NCI-H2107 treated with DMSO at 0.1 percent for 48 hours (cell line): ENCODE measurements around the gene GGN.
"Not testable (repeated sequence)": the region's sequence is repeated elsewhere in the genome, so short reads cannot be mapped to it uniquely, and the experiment has no call there.

ENCODE experiments used
- DNase-seq: peaks from one replicate; lab custom pipeline; 2025; ENCODE audit not compliant: unreplicated experiment; lab: John Stamatoyannopoulos, UW

The GGN gene

DNA sequence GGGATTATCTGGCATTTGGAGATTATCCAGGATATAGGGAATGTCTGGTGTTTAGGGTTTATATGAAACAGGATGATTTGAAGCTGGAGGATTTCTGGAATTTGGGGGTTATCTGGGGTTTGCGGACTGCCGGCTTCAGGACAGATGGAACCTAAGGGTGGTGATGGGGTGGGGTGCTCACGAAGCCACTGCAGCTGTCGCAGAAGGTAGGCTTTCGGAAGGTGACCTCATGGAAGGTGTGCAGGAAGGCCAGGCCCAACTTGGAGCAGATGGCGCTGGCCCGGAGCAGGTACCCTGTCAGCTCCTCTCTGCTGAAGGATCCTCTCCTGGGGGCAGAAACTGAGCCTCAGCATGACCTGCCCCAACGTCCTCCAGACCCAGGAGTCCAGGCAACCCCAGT, 24.7 kb upstream of the GGN start:
- DNase-seq = no peak

DNA sequence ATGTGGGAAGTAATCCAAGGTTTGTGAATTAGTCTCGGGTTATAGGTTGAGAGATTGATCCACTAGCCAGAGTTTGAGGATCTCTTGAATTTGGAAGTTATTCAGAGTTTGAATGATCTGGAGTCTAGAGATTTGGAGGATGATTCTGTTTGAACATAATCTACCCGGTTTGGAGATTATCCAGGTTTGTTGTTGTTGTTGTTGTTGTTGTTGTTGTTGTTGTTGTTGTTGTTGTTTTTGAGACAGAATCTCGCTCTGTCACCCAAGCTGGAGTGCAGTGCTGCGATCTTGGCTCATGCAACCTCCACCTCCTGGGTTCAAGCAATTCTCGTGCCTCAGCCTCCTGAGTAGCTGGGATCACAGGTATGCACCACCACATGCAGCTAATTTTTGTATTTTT, 24.1 kb upstream of the GGN start:
- not testable (repeated sequence) for DNase-seq

DNA sequence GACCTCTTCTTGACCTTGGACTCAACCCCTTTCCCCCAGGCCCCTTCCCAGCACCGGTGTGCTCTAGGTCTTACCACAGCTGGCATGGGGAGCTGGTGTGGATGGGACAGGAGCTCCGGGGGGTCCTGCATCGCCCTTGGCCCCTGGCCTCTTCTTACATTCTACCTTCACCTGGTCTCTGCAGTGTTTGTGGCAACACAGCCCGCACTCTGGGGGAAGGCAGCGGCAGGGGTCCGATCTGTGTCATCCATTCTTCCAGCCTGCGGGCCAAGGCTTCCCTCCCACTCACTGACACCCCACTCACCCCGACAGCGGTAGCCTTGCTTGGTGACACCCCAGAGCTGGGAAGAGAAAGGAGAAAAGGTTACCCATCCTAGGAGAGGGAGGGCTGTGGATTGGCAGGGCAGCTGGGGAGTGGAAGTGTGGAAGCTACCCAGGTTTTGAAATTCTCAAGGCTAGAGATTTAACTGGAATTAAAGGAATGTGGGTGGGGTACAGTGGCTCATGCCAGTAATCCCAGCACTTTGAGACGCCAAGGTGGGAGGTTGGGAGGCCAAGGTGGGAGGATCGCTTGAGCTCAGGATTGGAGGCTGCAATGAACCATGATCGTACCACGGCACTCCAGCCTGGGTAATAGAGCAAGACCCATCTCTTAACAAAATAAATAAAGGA, 23.3 kb upstream of the GGN start:
- DNase-seq = no peak

DNA sequence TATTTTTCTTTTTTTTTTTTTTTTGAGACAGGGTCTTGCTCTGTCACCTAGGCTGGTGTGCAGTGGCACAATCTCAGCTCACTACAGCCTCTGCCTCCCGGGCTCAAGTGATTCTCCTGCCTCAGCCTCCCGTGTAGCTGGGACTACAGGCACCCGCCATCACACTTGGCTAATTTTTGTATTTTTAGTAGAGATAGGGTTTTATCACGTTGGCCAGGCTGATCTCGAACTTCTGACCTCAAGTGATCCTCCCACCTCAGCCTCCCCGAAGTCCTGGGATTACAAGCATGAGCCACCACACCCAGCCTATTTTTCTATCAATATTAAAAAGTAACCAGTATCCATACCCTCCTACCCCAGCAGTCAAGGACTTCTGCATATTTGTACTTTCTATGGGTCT, 22.6 kb upstream of the GGN start:
- not testable (repeated sequence) for DNase-seq

DNA sequence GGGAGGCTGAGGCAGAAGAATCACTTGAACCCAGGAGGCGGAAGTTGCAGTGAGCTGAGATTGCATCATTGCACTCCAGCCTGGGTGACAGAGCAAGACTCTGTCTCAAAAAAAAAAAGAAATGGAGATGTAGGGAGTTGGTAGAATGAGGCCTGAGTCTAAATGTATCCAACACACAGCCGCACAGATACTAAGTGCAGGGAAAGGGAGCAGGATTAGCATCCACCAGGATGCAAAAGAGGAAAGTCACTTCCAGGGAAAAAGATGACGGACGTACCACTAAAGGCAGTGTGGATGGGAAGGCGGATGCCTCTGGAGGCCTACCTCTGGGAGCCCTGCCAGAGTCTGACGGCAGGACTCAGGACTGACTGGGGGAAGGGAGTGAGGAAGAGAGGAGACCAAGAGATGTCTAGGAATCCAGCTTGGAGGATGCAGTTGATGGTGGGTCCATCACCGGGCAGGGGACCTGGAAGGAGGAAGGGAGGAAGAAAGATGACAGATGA, 21.8 kb upstream of the GGN start:
- DNase-seq = no peak

DNA sequence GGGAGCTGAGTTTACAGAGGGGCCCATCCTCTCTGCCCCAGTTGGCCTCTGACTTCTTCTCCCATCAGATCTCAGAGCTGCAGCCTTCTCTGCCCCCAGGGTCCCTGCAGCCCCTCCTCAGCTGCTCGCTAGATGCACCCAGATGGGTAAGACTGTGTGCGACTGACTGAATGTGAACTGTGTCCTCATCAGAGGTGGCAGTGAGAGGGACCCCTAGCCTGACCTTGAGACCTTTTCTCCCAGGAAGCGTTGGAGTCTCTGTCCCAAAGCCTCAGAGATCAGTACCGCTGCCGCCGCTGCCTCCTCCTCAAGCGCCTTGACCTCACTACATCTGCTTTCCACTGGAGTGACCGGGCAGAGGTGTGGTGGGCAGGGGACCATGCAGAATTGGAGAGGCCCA, 17.4 kb upstream of the GGN start:
- DNase-seq = no peak

DNA sequence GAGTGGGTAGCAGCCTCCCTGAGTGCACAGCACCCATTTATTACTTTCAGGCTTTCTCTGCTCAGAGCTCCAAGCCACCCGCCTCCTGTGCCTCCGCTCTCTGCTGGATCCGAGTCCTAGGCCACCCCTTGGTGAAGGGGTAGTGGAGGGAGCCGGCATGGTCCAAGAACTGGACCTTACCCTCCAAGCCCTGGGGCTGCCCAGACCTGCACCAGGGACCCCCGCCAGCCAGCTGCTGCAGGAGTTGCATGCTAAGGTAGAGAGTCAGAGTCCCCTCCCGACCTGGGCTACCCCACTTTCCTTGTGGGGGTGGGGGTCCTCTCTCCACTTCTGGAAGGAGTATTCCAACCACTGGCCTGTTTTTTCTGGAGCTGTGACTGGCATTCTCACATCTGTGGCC, 17.0 kb upstream of the GGN start:
- no peak for DNase-seq

DNA sequence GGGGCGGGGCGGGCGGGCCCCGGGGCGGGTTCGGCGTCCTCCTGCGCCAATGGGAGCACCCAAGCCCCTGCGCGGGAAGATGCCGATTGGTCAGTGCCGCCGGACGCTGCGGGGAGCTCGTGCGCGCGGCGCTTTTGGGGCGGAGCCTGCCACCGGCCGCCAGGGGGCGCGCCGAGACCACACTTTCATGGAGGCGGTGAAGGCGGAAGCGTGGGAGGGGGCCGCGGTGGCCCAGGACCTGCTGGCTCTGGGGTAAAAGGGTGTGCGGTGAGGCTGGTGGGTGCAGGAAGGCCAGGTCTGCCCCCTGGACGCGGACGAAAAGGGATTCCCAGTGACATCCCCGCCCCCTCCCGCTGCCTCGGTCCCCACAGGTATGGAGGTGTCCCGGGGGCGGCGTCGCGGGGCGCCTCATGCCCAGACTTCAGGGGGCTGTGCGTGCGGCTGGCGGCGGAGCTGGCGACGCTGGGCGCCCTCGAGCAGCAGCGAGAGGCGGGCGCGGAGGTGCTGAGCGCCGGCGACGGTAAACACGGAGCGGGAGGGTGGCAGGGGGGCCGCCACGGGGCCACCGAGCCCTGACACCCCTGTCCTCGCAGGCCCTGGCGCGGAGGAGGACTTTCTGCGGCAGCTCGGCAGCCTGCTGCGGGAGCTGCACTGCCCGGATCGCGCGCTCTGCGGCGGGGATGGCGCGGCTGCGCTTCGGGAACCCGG, 15.3 kb upstream of the GGN start, which contains the start of gene FAM98C:
Gene FAM98C, plus strand, starts transcription at position 127 of the 708 bp plus-strand sequence. Its CDS starts 61 bp downstream, at position 188.
- DNase-seq = peak; percentile 84

DNA sequence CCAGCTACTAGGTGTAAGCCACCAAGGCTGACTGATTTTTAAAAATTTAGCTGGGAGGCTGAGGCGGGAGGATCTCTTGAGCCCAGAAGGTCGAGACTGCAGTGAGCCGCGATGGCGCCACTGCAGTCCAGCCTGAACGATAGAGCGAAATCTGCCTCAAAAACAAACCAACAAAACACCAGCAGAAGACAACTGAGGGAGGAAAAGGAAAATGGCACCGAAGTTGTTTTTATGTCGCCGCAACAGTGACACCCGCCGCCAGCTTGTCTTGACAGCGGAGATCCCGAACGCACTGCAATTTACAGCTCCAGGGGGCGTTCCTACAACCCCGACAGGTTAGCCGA, 14.8 kb upstream of the GGN start:
- no peak for DNase-seq

DNA sequence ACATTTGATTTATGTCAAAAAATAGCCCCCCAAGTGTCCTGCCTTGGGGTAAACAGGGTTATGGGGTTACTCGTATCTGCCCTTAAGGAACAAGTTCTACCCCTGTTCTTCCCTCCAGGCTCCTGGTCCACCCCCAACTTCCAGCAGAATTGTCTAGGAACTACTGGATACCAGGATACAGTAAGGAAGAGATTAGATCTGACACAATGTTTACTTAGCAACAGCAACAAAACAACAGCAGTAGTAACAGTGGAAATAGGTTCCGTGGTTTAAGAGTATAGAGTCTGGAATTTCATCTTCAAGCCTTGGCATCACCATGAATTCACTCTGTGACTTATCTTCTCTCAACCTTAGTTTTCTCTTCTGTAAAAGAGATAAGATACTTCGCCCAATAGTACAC, 13.3 kb upstream of the GGN start:
- DNase-seq = no peak

DNA sequence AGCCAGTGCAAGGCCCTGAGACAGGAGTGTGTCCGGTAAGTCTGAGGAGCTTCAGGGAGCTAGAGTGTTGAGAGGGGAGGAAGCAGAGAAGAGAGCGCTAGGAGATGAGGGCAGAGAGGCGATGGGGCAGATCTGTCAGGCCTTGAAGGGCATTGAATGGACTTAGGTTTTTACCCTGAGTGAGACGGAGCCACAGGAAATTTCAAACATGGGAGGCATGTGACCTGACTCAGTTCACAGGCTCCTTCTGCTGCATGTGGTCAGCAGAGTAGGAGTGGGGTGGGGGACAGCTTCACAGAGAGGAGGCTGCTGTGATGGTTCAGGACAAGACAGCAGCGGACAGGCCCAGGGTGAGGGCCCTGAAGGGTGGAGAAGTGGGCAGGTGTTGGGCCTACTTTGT, 12.5 kb upstream of the GGN start:
- DNase-seq = no peak

DNA sequence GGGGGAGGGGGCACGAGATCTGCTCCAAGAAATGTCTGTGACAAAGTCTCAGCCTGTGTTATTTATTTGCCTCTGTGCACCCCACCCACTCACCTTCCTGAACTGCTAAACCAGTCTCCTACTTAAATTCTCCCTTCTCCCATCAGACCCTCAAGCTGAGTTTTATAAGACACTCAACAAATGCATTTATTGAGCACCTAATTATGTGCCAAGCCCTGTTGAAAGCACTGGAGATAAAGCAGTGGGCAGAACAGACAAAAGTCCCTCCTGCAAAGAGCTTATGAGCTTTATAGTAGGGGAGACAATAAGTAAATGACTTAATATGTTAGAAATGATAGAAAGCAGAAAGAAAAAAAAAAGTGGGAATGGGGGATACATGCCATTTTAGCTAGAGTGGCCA, 11.7 kb upstream of the GGN start:
- no peak for DNase-seq

DNA sequence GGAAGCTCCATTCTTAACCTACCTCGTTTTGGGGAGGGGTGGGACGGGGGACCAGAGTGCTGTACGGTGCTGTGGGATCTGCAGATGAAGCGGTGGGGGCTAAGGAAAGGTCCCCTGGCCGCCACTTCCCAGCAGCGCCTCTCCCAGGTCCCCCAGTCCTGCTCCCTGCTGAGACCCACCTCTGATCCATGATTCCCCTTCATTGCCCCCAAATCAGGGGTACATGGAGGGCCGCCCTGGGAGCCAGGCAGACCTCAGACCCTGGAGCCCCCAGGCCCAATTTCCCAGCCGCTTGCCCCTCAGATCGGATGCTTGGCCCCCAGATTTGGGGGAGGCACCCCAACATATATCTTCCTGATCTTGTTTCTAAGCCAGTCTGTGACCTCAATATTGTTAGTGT, 11.2 kb upstream of the GGN start:
- no peak for DNase-seq

DNA sequence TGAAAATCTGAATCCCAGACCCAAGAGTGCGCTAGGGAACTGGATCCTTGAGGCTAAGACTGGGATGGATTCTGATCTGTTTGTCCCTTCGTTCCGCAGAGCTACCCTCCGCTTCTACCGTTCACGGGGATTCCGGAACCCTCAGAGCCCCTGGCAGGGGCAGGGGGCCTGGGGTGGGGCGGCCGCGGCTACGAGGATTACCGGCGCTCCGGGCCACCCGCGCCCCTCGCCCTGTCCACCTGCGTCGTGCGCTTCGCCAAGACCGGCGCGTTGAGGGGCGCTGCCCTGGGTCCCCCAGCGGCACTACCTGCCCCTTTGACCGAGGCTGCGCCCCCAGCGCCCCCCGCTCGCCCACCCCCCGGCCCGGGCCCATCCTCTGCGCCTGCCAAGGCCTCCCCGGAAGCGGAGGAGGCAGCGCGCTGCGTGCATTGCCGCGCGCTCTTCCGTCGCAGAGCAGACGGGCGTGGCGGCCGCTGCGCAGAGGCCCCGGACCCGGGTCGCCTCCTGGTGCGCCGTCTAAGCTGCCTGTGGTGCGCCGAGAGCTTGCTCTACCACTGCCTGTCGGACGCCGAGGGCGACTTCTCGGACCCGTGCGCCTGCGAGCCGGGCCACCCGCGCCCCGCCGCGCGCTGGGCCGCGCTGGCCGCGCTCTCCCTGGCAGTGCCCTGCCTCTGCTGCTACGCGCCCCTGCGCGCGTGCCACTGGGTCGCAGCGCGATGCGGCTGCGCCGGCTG, 7.7 kb upstream of the GGN start:
- no peak for DNase-seq

DNA sequence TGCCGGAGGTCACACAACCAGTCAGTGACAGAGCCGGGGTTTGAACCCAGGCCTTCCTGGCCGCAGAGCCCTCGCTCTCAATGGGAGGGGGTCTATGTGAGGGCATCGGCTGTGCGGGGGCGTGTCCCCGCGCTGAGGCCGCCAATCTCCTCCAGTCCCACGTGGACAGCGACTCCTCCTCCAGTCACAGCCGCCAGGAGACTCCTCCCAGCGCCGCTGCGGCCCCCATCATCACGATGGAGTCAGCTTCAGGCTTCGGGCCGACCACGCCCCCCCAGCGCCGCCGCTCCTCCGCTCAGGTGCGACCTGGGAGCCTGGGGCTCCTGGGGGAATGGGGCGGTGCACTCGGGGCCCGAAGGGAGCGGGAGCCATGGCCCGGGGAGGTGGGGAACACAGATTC, 6.7 kb upstream of the GGN start:
- no peak for DNase-seq

DNA sequence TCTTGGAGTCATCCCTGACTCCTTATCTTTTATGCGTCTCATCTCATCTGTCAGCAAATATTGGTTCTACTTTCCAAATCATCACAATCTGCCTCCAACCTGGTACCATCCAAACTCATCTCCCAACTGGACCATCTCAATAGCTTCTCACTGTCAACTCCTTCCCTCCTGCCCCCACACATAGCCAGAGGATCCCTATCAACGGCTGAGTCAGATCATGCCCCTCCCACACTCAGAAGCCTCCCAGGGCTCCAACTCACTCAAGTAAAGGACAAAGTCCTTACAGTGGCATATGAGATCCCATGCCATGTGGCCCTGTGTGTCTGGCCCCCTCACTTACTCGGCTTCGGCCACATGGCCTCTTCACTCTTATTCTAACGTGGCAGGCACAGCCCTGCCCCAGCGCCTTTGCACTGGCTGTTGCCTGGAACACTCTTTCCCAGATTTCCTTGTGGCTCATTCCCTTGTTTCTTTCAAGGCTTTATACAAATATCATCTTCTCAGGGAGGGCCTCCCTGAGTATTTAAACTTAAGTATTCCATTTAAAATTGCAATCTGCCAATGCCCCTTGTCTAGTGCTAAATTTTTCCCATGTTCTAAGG, 5.0 kb upstream of the GGN start:
- DNase-seq = no peak

DNA sequence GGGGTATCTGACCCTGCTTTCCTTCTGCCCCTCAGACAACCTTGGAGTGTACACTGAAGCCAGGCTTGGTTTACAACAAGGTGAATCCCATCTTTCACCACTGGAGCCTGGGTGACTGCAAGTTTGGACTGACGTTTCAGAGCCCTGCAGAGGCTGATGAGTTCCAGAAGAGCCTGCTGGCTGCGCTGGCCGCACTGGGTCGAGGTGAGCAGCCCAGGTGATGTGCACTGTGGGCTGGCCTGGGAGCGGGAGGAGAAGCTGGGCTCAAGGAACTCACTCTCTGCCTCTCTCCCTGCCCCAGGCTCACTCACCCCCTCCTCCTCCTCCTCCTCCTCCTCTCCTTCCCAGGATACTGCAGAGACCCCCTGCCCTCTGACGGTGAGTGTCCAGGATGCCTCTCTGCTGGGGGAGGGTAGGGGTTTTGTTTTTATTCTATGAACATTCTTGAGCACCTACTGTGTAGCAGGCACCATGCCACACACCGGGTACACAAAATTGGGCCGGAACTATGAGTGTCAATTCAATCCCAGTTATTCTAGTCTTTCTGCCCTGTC, 4.2 kb upstream of the GGN start:
- no peak for DNase-seq

DNA sequence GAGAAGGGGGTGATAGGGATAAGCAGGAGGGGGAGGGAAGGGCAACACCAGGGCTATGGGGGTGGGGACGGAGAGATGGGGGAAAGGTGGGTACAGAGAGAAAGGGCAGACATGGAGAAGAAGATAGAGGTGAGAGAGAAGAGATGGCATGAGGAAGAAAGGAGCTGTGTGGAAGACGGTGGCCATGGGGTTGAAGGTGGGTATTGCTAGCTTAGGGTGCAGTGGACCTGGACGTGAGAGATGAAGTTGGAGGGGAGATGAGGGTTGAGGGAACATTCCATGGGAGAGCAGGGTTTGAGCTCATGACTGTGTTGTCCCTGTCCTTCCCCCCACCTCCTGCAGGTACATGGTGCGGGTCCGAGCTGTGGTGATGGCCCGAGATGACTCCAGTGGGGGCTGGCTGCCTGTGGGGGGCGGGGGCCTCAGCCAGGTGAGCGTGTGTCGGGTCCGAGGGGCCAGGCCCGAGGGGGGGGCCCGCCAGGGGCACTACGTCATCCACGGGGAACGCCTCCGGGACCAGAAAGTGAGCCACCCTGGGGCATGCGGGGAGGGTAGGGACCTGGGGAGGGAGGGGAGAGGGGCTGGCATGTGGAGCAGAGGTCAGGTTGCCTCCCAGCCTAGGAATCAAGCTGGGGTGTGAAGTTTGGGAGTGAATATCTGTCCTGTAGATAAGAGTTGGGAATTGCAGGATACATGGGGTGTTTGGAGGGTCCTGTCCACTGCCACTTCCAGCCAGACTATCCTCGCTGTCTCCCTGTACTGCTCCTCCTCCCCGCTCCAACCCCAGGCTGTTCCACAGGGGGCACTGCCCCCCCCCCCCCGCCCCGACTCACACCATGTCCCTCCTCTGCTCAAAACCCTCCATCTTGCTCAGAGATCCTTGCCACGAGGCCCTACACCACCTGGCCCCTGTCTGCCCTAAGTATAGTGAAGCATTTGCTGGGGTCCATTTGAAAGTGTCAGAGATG, 2.4 kb upstream of the GGN start:
- no peak for DNase-seq

DNA sequence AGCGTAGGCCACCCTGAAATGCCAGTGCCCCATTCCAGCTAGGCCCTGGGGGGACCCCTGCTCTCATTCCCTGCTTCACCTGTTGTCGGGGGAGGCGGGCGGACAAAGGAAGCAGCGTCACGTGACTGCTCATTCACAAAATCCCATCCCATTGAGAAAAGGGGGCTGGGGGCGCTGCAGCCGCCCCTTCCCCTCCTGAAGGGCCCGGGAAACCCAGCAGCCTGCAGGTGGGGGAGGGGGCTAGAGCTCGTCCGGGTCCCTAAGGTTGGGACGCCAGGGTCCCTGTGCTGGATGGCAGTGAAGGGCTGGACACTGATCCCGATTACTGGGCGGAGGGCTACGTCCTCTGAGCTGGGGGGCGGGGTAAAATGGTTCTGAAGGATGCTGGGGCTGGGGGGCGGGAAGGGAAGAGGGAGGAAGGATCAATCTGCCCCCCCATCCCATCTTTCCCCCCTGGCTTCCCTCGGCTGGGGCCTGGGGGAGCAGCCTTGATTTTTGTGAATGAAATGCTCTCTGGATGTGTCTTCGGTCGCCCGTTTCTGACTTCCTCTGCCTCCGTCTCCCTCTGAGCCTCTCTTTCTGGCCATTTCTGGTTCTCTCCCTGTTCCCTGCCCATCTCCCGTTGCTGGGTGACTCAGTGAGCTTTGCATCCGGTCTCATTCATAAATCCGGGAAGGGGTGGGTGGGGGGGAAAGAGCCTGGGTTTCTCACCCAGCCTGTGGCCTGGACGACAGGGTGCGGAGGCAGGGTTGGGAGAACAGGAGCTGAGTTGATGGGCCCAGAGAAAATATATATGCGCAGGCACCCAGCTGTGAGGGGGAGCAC, 1.5 kb upstream of the GGN start:
- no peak for DNase-seq
